GM10266 (cell line): ENCODE measurements around the gene PNKP.

ENCODE experiments used
- DNase-seq: peaks from one replicate; pipeline ENCODE4 v3.0.0; 2012; ENCODE audit errors: extremely low spot score
- TF ChIP-seq, protein P1 (sequence below): IDR thresholded peaks from 2 replicates; pipeline ENCODE4 v1.5.1; 2012; ENCODE audit warnings: mild to moderate bottlenecking, low read depth; ENCODE audit not compliant: control insufficient read depth, insufficient read depth; ENCODE audit errors: missing control alignments

Gene PNKP

DNA sequence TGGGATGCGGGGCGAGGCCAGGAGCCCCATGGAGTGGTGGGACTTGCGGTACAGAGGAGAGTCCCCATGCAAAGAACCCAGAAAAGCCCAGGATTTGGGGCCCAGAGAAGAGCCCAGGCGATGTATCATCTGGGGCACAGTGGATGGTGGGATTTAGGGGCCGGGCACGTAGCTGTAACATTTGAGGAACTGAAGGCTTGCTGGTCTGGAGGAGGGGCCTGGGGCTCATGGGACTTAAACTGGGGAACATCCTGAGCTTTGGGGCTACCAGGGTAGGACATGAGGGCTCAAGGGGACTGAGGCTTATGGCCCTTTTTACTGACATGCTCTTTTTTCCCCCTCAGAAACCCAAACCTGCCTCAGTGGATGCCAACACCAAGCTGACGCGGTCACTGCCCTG is 35.8 kb downstream of the PNKP start:
- TF ChIP-seq, protein P1, sequence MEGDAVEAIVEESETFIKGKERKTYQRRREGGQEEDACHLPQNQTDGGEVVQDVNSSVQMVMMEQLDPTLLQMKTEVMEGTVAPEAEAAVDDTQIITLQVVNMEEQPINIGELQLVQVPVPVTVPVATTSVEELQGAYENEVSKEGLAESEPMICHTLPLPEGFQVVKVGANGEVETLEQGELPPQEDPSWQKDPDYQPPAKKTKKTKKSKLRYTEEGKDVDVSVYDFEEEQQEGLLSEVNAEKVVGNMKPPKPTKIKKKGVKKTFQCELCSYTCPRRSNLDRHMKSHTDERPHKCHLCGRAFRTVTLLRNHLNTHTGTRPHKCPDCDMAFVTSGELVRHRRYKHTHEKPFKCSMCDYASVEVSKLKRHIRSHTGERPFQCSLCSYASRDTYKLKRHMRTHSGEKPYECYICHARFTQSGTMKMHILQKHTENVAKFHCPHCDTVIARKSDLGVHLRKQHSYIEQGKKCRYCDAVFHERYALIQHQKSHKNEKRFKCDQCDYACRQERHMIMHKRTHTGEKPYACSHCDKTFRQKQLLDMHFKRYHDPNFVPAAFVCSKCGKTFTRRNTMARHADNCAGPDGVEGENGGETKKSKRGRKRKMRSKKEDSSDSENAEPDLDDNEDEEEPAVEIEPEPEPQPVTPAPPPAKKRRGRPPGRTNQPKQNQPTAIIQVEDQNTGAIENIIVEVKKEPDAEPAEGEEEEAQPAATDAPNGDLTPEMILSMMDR: no peak
- no peak for DNase-seq

DNA sequence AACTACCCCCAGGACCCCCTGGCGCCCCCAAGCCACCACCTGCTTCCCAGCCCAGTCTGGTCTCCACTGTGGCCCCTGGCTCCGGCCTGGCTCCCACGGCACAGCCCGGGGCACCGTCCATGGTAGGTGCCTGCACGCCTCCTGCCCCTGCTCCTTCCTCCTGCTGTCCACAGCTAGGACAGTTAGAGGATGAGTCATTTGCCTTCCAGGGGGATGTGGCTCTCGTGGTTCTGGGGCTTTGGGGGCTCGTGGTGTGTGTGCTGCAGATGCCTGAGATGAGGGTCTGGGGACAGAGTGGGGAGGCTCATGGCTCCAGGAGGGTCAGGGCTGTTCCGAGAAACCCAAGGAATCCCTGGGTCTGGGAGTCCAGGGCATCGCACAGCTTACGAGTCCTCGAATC is 36.6 kb downstream of the PNKP start:
- TF ChIP-seq, protein P1: no peak
- no peak for DNase-seq

DNA sequence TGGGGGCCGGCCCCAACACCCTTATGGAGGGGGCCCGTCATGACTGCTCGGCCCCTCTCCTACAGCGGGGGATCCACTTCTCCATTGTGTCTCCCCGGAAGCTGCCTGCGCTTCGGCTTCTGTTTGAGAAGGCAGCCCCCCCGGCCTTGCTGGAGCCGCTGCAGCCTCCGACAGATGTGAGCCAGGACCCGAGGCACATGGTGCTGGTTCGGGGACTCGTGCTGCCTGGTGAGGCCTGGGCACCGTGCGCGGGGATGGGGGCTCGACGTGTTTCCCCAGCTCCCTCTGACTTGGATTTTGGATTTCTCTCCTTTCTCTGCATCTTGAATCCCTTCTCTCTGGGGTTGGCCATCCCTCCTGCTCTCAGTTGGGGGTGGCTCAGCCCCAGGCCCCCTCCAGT is 37.7 kb downstream of the PNKP start:
- DNase-seq: no peak
- TF ChIP-seq, protein P1: no peak

DNA sequence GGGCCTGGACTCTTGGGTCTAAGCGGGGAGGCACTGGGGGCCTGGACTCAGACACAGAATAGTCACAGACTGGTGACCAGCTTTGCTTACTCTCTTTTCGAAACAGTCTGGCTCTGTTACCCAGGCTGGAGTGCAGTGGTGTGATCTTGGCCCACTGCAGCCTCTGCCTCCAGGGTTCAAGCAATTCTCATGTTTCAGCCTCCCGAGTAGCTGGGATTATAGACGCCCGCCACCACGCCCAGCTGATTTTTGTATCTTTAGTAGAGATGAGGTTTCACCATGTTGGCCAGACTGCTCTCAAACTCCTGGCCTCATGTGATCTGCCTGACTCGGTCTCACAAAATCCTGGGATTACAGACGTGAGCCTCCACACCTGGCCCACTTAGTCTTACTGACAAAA is 38.2 kb downstream of the PNKP start:
- TF ChIP-seq, protein P1: no peak
- DNase-seq: no peak

DNA sequence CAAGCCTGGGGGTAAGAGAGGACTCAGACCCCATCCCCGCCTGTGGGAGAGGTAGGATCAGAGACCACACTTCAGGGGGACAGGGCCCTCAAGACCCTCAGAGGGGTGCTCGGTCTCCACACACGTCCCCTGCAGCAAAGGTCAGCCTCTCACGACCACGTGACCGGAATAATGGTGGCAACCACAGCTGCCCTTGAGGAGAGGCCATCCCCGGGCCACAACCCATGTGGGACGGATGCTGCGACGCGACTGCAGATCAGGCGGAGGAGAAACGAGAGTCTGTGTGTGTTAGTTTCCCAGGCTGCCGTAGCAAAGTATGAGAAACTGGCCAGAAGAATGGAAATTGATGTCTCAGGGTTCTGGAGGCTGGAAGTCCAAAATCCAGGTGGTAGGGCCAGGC is 40.3 kb downstream of the PNKP start:
- no peak for DNase-seq
- TF ChIP-seq, protein P1: no peak

DNA sequence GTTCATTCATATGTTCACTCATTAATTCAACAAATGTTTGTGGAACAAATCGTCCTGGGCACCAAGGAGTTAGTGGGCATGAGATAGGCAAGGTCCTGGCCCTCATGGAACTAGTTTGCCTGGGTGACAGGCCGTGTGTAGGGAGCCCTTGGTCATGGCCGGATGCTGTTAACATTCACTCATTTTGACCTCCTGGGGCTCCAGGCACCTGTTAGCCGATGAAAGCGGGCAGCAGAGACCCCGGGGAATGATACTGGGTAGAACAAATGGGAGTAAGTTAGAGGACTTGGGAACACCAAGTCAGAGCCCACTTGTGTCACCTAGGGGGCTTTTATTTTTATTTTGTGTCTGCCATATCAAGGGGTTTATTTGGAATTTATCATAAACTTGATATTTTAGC is 42.7 kb downstream of the PNKP start:
- DNase-seq: no peak

DNA sequence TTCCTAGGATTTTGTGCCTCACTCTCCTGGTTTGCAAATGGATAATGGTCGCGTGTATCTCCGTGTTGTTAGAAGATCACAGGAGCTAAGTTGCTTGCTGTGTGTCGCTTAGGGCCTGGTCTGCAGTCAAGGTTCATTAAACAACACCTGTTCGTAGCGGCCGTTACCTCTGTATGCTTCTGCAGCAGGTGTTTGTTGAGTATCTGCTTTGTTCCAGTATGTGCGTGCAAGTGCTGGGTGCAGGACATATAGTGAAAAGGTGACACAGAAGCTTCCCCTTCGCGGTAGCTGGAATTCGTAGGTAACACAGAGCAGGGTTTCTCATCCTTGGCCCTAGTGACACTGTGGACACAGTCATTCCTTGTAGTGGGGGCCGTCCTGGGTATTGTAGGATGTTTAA is 43.9 kb downstream of the PNKP start:
- no peak for DNase-seq
- TF ChIP-seq, protein P1: no peak

More for the DNA sequence above, 42.7 kb downstream of the PNKP start:
- TF ChIP-seq, protein P1: no peak
